BLaER1 (cell line): ENCODE measurements around the gene FOSL1.

Experiments used
- H3K27ac ChIP-seq: shearing (Covaris generic); formaldehyde crosslinking; 2 replicates; pipeline ENCODE4 v1.8.1; 2022
- H3K27me3 ChIP-seq: shearing (Covaris generic); formaldehyde crosslinking; 2 replicates; pipeline ENCODE4 v1.8.1; 2022
- H3K36me3 ChIP-seq: shearing (Covaris generic); formaldehyde crosslinking; 2 replicates; pipeline ENCODE4 v1.8.1; 2022
- H3K4me1 ChIP-seq: shearing (Covaris generic); formaldehyde crosslinking; 2 replicates; pipeline ENCODE4 v1.8.1; 2022
- H3K4me2 ChIP-seq: shearing (Covaris generic); formaldehyde crosslinking; 2 replicates; pipeline ENCODE4 v1.8.1; 2022
- H3K4me3 ChIP-seq: shearing (Covaris generic); formaldehyde crosslinking; 2 replicates; pipeline ENCODE4 v1.8.1; 2022
- H3K9ac ChIP-seq: shearing (Covaris generic); formaldehyde crosslinking; 2 replicates; pipeline ENCODE4 v1.8.1; 2022
- H3K9me3 ChIP-seq: shearing (Covaris generic); formaldehyde crosslinking; 2 replicates; pipeline ENCODE4 v1.8.1; 2022
- H4K20me1 ChIP-seq: shearing (Covaris generic); formaldehyde crosslinking; 2 replicates; pipeline ENCODE4 v1.8.1; 2022
- Cebpa-rat ChIP-seq: shearing (Covaris generic); IDR thresholded peaks from 2 replicates; pipeline ENCODE4 v1.8.1; 2022

FOSL1 gene

GRCh38 chr11:65860278-65861164 is 39.7 kb downstream of the FOSL1 start, which contains the start of gene MUS81:
MUS81 (plus strand) TSS chr11:65860433; CDS start chr11:65860754, 321 bp downstream.
- Histone ChIP-seq H3K27me3 (no peaks in the 10 kb centered on the region), H3K9me3 (no peaks in the 10 kb centered on the region), H3K4me1 (peaks cover 39% of the 10 kb centered on the region), H3K36me3 (peaks cover 53% of the 10 kb centered on the region), H4K20me1 (peaks cover 66% of the 10 kb centered on the region), H3K27ac (peak within 1 kb of the TSS; percentile 86), H3K9ac (peak within 1 kb of the TSS; percentile 96), H3K4me2 (peak within 1 kb of the TSS; percentile 89), H3K4me3 (peak within 1 kb of the TSS; percentile 91)
- no peak for TF ChIP-seq Cebpa-rat

GRCh38 chr11:65859812-65860277 is 40.3 kb downstream of the FOSL1 start:
- Histone ChIP-seq H3K4me2 (peak overlapping the region; percentile 89), H4K20me1 (peaks cover 66% of the 10 kb centered on the region), H3K36me3 (peaks cover 53% of the 10 kb centered on the region), H3K4me3 (peak overlapping the region; percentile 91), H3K9ac (peak overlapping the region; percentile 96), H3K9me3 (no peaks in the 10 kb centered on the region), H3K4me1 (peaks cover 46% of the 10 kb centered on the region), H3K27me3 (no peaks in the 10 kb centered on the region), H3K27ac (peak overlapping the region; percentile 86)
- no peak for TF ChIP-seq Cebpa-rat

- H3K9ac ChIP-seq: peak overlapping the region; percentile 96
- H3K27me3 ChIP-seq: no peaks in the 10 kb centered on the region
- peaks cover 53% of the 10 kb centered on the region for H3K36me3 ChIP-seq
- H3K9me3 ChIP-seq: no peaks in the 10 kb centered on the region
- H3K27ac ChIP-seq: peak overlapping the region; percentile 86
- TF ChIP-seq Cebpa-rat: no peak
- peak overlapping the region; percentile 91 for H3K4me3 ChIP-seq
- H3K4me1 ChIP-seq: peaks cover 48% of the 10 kb centered on the region
- peaks cover 66% of the 10 kb centered on the region for H4K20me1 ChIP-seq
- H3K4me2 ChIP-seq: peak overlapping the region; percentile 89
Measured at GRCh38 chr11:65859095-65859811, 40.9 kb downstream of the FOSL1 start.

GRCh38 chr11:65858681-65859087 is 41.5 kb downstream of the FOSL1 start:
- Histone ChIP-seq H3K4me2 (peak overlapping the region; percentile 89), H3K36me3 (peaks cover 53% of the 10 kb centered on the region), H3K4me3 (peak overlapping the region; percentile 91), H3K9ac (peak overlapping the region; percentile 96), H3K9me3 (no peaks in the 10 kb centered on the region), H4K20me1 (peaks cover 66% of the 10 kb centered on the region), H3K27ac (peak overlapping the region; percentile 86), H3K27me3 (no peaks in the 10 kb centered on the region), H3K4me1 (peaks cover 48% of the 10 kb centered on the region)
- no peak for TF ChIP-seq Cebpa-rat

- Histone ChIP-seq H3K4me1 (peaks cover 48% of the 10 kb centered on the region), H3K4me2 (peak within 1 kb of the TSS; percentile 89), H3K27ac (peak within 1 kb of the TSS; percentile 95), H3K36me3 (peaks cover 53% of the 10 kb centered on the region), H4K20me1 (peaks cover 66% of the 10 kb centered on the region), H3K27me3 (no peaks in the 10 kb centered on the region), H3K9ac (peak within 1 kb of the TSS; percentile 96), H3K9me3 (no peaks in the 10 kb centered on the region), H3K4me3 (peak within 1 kb of the TSS; percentile 91)
- no peak for TF ChIP-seq Cebpa-rat
Measured at GRCh38 chr11:65857853-65858680, 42.1 kb downstream of the FOSL1 start, which contains the start of gene CFL1. CFL1 (minus strand) TSS chr11:65858180; CDS start chr11:65858099, 81 bp downstream.

- no peaks in the 10 kb centered on the region for H3K27me3 ChIP-seq
- H3K36me3 ChIP-seq: peaks cover 53% of the 10 kb centered on the region
- peak overlapping the region; percentile 84 for H3K4me2 ChIP-seq
- peaks cover 1% of the 10 kb centered on the region; the same call in 1 of the 2 replicates for H3K9me3 ChIP-seq
- peak overlapping the region; percentile 95 for H3K27ac ChIP-seq
- H3K9ac ChIP-seq: peak overlapping the region; percentile 96
- H3K4me1 ChIP-seq: peaks cover 48% of the 10 kb centered on the region
- peaks cover 70% of the 10 kb centered on the region for H4K20me1 ChIP-seq
- peak overlapping the region; percentile 91 for H3K4me3 ChIP-seq
- no peak for TF ChIP-seq Cebpa-rat
Measured at GRCh38 chr11:65857500-65857852, 42.7 kb downstream of the FOSL1 start.

GRCh38 chr11:65856689-65857499 is 43.3 kb downstream of the FOSL1 start:
- no peak for TF ChIP-seq Cebpa-rat
- Histone ChIP-seq H3K4me1 (peaks cover 43% of the 10 kb centered on the region), H4K20me1 (peaks cover 71% of the 10 kb centered on the region), H3K27ac (peak overlapping the region; percentile 95), H3K4me2 (peak overlapping the region; percentile 84), H3K36me3 (peaks cover 53% of the 10 kb centered on the region), H3K9me3 (peaks cover 7% of the 10 kb centered on the region; the same call in 1 of the 2 replicates), H3K4me3 (peak overlapping the region; percentile 91), H3K27me3 (no peaks in the 10 kb centered on the region), H3K9ac (peak overlapping the region; percentile 96)

- Histone ChIP-seq H3K27me3 (no peaks in the 10 kb centered on the region), H3K4me2 (peak overlapping the region; percentile 84), H3K36me3 (peaks cover 58% of the 10 kb centered on the region), H4K20me1 (peaks cover 71% of the 10 kb centered on the region), H3K4me1 (peaks cover 33% of the 10 kb centered on the region), H3K9ac (peak overlapping the region; percentile 96), H3K4me3 (peak overlapping the region; percentile 91), H3K9me3 (peaks cover 15% of the 10 kb centered on the region), H3K27ac (0 out of 2 replicates have a peak overlapping the region, but pooled peaks have one; percentile 95)
- no peak for TF ChIP-seq Cebpa-rat
Measured at GRCh38 chr11:65855927-65856363, 44.2 kb downstream of the FOSL1 start.
